ENCODE measurements around the gene AGO4.
"Not testable (repeated sequence)": the region's sequence is repeated elsewhere in the genome, so short reads cannot be mapped to it uniquely, and the experiment has no call there.

AGO4 gene

DNA sequence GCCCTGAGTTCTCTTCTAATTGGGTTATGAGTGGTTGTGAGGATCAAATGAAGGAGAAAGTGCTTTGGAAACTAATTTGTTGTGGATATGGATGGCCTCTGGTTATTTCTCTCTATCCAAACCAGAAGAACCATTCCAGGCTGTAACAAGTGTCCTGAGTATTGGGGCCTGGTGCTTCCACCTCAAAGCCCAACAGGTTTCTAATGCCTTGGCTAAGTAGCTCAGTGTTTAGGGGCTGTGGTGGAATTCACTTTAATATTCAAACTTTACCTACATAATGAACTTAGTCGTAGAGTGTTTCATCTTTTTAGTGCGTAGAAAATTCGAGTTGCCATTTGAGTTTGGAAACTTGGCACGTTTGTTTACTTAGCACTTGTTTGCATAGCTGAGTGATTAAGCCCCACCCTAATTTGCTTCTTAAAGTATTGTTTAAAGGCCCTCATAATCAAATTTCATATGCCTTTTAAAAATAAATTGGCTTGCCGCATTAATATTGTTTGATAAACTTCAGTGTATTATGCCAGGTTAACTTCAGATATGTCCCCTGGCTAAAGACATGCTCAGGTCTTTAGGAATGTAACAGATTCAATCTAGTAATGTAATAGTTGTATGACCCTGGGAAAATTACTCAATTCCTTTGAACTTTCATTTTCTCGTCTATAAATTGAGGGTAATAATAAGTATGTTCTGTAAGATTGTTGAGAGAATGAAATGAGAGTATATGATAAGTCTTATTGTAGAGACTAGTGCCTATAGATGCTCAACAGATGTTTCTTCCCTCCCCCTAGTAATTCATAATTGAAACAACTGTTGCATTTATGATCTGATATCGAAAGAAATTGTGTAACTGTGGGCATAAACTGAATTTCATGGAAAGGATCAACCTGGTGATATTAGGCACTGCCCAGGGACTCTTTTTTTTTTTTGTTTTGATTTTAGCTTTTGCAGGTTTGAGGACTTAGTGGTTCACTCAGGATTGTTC lies 1.6 kb downstream of the AGO4 start:
- no peaks in the 10 kb centered on the region for H3K9me2 ChIP-seq (ENCODE audit: low read depth, low read length)
- peak overlapping the region; percentile 75 for H3K27ac ChIP-seq (ENCODE audit: low read depth, low read length, poor library complexity, severe bottlenecking)
- H3K4me1 ChIP-seq (ENCODE audit: insufficient read depth, low read length, severe bottlenecking) = peaks cover 58% of the 10 kb centered on the region
- H3K4me2 ChIP-seq (ENCODE audit: low read length) = peak overlapping the region; percentile 79
- peak overlapping the region; percentile 94 for H3K9ac ChIP-seq (ENCODE audit: low read length)
- H2AFZ ChIP-seq (ENCODE audit: low read length) = no peak overlapping the region
- H4K20me1 ChIP-seq (ENCODE audit: insufficient read depth, low read length) = no peaks in the 10 kb centered on the region
- H3K36me3 ChIP-seq (ENCODE audit: insufficient read depth, low read length) = no peaks in the 10 kb centered on the region
- TF ChIP-seq, protein P1, sequence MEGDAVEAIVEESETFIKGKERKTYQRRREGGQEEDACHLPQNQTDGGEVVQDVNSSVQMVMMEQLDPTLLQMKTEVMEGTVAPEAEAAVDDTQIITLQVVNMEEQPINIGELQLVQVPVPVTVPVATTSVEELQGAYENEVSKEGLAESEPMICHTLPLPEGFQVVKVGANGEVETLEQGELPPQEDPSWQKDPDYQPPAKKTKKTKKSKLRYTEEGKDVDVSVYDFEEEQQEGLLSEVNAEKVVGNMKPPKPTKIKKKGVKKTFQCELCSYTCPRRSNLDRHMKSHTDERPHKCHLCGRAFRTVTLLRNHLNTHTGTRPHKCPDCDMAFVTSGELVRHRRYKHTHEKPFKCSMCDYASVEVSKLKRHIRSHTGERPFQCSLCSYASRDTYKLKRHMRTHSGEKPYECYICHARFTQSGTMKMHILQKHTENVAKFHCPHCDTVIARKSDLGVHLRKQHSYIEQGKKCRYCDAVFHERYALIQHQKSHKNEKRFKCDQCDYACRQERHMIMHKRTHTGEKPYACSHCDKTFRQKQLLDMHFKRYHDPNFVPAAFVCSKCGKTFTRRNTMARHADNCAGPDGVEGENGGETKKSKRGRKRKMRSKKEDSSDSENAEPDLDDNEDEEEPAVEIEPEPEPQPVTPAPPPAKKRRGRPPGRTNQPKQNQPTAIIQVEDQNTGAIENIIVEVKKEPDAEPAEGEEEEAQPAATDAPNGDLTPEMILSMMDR (IDR thresholded peaks at IDR 0.05; ENCODE audit: low read length) = no peak
- no peak for TF ChIP-seq EZH2 (IDR thresholded peaks at IDR 0.05; ENCODE audit: borderline replicate concordance, low read length)
- H3K9me3 ChIP-seq (ENCODE audit: low read length) = no peaks in the 10 kb centered on the region
- H3K79me2 ChIP-seq (ENCODE audit: insufficient read depth, low read length) = no peaks in the 10 kb centered on the region
- H3K4me3 ChIP-seq (ENCODE audit: low read depth, low read length, poor library complexity, severe bottlenecking) = peak overlapping the region; percentile 98
- H3K27me3 ChIP-seq (ENCODE audit: insufficient read depth, low read length) = no peaks in the 10 kb centered on the region
- 0 out of 2 replicates have a peak, but pooled peaks cover 5% of the 10 kb centered on the region for H3F3A ChIP-seq (ENCODE audit: insufficient read depth, low read length)

- H3K9ac ChIP-seq (ENCODE audit: low read length) = no peak overlapping the region; the same call in 1 of the 2 replicates
- H3K36me3 ChIP-seq (ENCODE audit: insufficient read depth, low read length) = no peaks in the 10 kb centered on the region
- H3F3A ChIP-seq (ENCODE audit: insufficient read depth, low read length) = 0 out of 2 replicates have a peak, but pooled peaks cover 5% of the 10 kb centered on the region
- H4K20me1 ChIP-seq (ENCODE audit: insufficient read depth, low read length) = no peaks in the 10 kb centered on the region
- no peaks in the 10 kb centered on the region for H3K79me2 ChIP-seq (ENCODE audit: insufficient read depth, low read length)
- H3K4me1 ChIP-seq (ENCODE audit: insufficient read depth, low read length, severe bottlenecking) = peaks cover 49% of the 10 kb centered on the region
- TF ChIP-seq EZH2 (IDR thresholded peaks at IDR 0.05; ENCODE audit: borderline replicate concordance, low read length) = no peak
- TF ChIP-seq, protein P1 (IDR thresholded peaks at IDR 0.05; ENCODE audit: low read length) = no peak
- no peaks in the 10 kb centered on the region for H3K9me3 ChIP-seq (ENCODE audit: low read length)
- no peak overlapping the region for H2AFZ ChIP-seq (ENCODE audit: low read length)
- H3K27ac ChIP-seq (ENCODE audit: low read depth, low read length, poor library complexity, severe bottlenecking) = peak overlapping the region; percentile 75
- peak overlapping the region; percentile 79 for H3K4me2 ChIP-seq (ENCODE audit: low read length)
- H3K9me2 ChIP-seq (ENCODE audit: low read depth, low read length) = no peaks in the 10 kb centered on the region
- H3K27me3 ChIP-seq (ENCODE audit: insufficient read depth, low read length) = no peaks in the 10 kb centered on the region
- H3K4me3 ChIP-seq (ENCODE audit: low read depth, low read length, poor library complexity, severe bottlenecking) = peak overlapping the region; percentile 98
These were observed 2.5 kb downstream of the AGO4 start for GRCh38 chr1:35810096-35810881.

- H3F3A ChIP-seq (ENCODE audit: insufficient read depth, low read length); H3K27ac ChIP-seq (ENCODE audit: low read depth, low read length, poor library complexity, severe bottlenecking); H3K4me3 ChIP-seq (ENCODE audit: low read depth, low read length, poor library complexity, severe bottlenecking); H4K20me1 ChIP-seq (ENCODE audit: insufficient read depth, low read length); H3K9ac ChIP-seq (ENCODE audit: low read length); H2AFZ ChIP-seq (ENCODE audit: low read length); H3K9me3 ChIP-seq (ENCODE audit: low read length); H3K79me2 ChIP-seq (ENCODE audit: insufficient read depth, low read length); H3K27me3 ChIP-seq (ENCODE audit: insufficient read depth, low read length); H3K36me3 ChIP-seq (ENCODE audit: insufficient read depth, low read length); H3K9me2 ChIP-seq (ENCODE audit: low read depth, low read length); H3K4me2 ChIP-seq (ENCODE audit: low read length): not testable (repeated sequence)
- peaks cover 33% of the 10 kb centered on the region for H3K4me1 ChIP-seq (ENCODE audit: insufficient read depth, low read length, severe bottlenecking)
These were observed 4.9 kb downstream of the AGO4 start for GRCh38 chr1:35812754-35813153.
